ENCODE measurements around the gene DTD1.
A peak's percentile ranks its signal among the peaks of the same experiment; 100 is the strongest.

Gene DTD1

DNA sequence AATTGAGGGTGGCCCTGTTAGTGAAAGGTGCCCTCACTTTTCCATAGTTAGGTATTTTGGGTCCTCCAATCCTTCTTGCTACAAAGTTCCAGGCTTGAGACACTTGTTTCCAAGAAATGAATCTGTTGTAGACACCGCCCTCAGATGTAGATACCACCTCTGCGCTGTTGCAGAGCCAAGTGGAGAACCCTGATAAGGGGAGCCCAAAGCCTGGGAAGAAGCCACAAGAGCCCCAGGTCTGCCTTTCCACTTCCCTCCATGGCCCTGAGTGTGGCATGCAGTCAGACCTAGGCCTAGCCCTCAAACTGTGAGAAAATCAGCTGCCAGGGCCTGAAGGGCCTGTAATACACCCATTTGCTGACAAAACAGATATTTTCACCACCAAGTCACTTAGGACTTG is 37.1 kb downstream of the DTD1 start:
- no peak for TF ChIP-seq CTCF (IDR thresholded peaks at IDR 0.05; ENCODE audit: low read depth, low read length, missing control alignments)
- no peak for DNase-seq (ENCODE audit: extremely low read depth, low read depth)
- no peak overlapping the region for H3K4me3 ChIP-seq (replicated peaks; ENCODE audit: low read depth, low read length)

DNA sequence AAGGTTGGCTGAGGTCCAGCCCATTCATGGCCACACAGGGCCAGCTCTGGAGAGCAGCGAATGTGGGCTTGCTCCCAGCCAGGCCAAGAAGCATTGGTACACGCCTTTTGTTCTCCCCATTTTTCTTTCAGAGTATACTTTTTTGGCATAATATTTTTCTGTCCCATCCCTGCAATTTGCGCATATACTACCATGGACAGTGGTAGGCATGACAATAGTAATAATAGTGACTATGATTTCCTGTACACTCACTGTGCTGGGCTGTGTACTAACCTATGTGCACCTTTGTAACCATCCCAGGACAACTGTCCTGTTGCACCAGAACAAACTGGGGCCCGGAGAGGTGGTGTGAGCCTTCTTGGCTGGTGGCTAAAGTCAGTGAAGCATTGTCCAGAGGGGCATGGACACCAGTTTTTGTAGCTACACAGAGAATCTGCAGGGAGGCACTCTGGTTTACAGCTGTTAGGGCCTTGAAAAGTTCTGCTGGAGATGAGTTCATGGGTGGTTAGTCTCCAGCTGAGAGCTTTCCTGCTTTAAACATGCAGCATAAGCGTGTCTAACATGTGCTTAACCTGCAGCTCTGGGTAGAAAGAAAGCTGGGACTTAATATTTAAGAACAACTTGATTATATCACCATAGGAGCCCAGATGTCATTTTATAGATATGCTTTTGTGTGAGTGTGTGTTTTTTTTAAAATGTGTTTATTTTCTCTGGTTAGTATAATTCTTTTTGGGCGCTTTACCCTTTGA is 38.2 kb downstream of the DTD1 start:
- H3K4me3 ChIP-seq (replicated peaks; ENCODE audit: low read depth, low read length) = no peak overlapping the region
- no peak for DNase-seq (ENCODE audit: extremely low read depth, low read depth)
- TF ChIP-seq CTCF (IDR thresholded peaks at IDR 0.05; ENCODE audit: low read depth, low read length, missing control alignments) = no peak

DNA sequence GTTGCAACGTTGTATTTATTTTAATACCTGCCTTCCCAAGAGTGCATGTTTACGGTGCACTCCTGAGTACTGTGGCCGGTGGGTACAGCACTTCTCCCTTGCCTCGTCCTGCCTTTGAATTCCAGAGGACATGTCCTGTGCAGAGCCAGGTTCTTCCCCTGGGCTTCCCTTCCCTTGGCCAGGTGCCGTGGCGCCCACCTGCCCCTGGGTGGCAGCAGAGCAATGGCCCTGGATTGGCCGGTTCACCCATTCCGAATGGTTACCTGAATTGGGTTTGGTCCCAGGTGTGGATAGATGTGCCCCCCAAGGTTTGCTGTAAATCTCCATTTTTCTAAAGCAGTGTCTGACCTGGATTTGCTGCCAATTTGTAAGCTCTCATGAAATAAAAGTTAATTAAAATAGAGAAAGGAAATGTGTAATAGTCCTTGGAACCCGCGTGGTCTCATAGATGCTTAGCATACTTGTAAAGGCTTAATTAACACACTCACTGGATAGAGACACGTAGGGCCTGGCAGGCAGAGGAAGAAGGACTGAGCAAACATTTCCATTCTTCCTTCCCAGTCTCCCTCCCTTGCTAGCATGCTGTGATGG is 40.6 kb downstream of the DTD1 start:
- peak; percentile 60 for TF ChIP-seq CTCF (IDR thresholded peaks at IDR 0.05; ENCODE audit: low read depth, low read length, missing control alignments)
- DNase-seq (ENCODE audit: extremely low read depth, low read depth) = no peak
- H3K4me3 ChIP-seq (replicated peaks; ENCODE audit: low read depth, low read length) = no peak overlapping the region

DNA sequence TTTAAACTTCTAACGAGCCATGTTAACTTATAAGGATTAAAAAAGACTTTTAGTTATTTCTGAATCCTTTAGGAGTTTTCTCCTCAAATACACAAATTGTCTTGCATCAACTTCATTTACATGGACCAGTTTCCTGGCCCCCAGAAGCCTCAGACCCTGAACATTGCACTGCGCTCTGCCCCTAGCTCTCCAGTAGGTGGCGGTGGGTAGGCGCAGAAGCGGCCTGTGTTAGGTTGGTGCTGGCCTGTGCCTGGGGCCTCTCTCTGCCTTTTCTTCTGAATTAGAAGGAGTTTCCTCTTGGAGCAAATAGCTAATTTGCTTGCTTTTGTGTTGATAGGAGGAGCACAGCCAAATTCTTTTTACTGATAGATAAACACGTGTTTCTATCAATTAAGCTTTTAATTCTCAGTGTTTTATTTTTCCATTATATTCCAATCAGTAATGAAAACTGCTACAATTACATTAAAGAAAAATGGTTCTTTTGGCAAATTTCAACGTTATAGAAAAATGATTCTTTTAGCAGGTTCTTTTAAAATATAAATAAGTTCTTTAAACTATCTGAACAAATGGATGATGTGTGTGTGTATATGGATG is 44.4 kb downstream of the DTD1 start:
- no peak for DNase-seq (ENCODE audit: extremely low read depth, low read depth)
- no peak overlapping the region for H3K4me3 ChIP-seq (replicated peaks; ENCODE audit: low read depth, low read length)
- peak; percentile 95 for TF ChIP-seq CTCF (IDR thresholded peaks at IDR 0.05; ENCODE audit: low read depth, low read length, missing control alignments)

DNA sequence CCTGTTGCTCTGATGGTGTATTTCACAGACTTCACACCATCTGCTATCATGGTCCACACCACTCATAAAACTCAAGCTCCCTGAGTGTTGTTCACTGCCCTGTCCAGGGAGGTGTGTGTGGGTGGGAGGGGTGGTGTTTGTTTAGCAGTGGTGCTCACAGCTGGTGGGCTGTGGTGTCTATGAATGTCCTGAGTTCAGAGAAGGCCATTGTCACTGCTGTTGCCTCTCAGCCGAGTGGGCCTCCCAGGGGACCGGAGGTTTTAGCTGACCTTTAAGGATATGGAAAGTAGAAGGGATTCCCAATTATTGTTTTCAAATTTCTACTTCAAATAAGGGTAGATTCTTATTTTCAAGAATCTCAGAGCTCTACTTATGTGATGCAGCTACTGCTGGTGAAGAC is 45.6 kb downstream of the DTD1 start:
- no peak for DNase-seq (ENCODE audit: extremely low read depth, low read depth)
- no peak for TF ChIP-seq CTCF (IDR thresholded peaks at IDR 0.05; ENCODE audit: low read depth, low read length, missing control alignments)

GRCh38 chr20:18634501-18634900 is 46.6 kb downstream of the DTD1 start:
- no peak for TF ChIP-seq CTCF (IDR thresholded peaks at IDR 0.05; ENCODE audit: low read depth, low read length, missing control alignments)
- no peak for DNase-seq (ENCODE audit: extremely low read depth, low read depth)
- no peak overlapping the region for H3K4me3 ChIP-seq (replicated peaks; ENCODE audit: low read depth, low read length)

More for the DNA sequence above, 45.6 kb downstream of the DTD1 start:
- no peak overlapping the region for H3K4me3 ChIP-seq (replicated peaks; ENCODE audit: low read depth, low read length)
